Stimulated activated CD4-positive, alpha-beta T cell treated with anti-CD3 and anti-CD28 coated beads, TNF-alpha, amount 100 ng/mL, for 4 hours (primary cell): ENCODE results near the gene CGB1.
"Not testable (repeated sequence)": the region's sequence is repeated elsewhere in the genome, so short reads cannot be mapped to it uniquely, and the experiment has no call there.

ENCODE experiments used
- DNase-seq, 3 experiments: peaks; one replicate each; pipeline ENCODE4 v3.0.0-alpha.2; 2020; ENCODE audit warnings: low read depth in 3 of 3

CGB1 gene

GRCh38 chr19:49022116-49022515, 14.6 kb downstream of the CGB1 start:
- no peak for DNase-seq

DNA sequence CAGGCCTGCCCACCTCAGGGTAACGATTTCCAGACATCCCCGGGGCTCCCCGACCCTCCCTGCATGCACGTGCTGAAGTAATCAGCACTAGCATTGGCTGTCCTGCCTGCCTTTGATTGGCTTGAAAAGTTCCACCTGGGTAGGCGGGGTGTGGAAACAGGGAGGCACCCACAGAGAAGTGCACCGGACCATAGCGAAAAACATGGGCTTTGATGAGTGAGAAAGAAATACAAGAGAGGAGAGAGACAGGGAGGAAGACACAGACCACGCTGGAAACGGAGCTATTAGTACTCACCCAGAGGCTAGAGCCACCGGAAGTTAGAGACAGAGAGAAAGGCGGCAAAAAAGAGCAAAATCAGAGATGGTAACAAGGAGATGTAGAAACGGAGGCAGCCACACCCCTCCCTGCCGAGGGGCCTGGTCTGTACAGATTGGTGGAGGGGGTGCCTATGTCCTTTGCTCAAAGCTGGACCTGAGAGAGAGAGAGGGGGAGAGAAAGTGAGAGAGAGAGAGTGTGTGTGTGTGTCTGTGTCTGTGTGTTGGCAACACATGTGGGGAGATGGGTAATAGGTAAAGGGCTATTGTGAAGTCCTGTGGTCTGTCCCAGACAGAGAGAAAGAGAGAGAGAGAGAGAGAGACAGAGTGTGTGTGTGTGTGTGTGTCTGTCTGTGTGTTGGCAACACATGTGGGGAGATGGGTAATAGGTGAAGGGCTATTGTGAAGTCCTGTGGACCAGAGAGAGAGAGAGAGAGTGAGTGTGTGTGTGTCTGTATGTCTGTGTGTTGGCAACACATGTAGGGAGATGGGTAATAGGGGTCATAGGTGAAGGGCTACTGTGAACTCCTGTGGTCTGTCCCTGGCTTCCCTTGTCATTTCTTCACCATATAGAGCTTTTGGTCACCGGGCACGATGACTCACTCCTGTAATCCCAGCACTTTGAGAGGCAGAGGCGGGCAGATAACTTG, 15.5 kb downstream of the CGB1 start:
- no peak for DNase-seq

GRCh38 chr19:49020342-49020741, 16.4 kb downstream of the CGB1 start:
- DNase-seq, result no peak

DNA sequence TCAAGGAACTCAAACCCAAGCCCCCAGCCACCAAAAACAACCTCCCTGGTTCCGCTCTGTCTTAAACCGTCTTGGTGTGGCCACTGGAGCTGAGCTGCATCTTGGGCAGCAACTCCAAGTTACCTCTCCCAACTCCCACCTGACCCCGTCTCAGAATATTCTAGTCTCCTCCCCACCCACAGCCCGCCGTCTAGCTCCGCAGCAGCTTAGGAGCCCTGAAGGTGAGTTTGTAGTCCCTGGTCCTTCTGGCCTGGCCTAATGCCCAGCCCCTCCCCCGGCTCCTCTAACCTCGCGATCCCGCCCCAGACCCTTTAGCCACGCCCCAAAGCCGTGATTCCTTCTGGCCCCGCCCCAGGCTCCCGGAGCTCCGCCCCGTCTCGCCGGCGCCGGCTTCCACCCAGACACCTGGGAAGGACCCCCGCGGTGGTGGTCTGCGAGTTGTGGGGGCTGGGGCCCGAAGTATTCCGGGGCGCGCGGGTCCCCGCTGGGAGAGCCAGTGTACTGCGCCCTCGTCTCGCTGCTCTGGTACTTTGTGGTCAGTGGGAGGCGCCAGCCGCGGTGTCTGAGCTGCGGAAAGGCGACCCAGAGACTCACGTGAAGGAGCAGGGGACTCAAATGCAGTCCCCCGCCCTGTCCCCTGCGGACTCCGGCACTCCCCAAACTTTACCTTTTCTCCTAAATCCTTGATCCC, 17.3 kb downstream of the CGB1 start:
- DNase-seq, result peak; percentile 32 to 58 (median 36)

DNA sequence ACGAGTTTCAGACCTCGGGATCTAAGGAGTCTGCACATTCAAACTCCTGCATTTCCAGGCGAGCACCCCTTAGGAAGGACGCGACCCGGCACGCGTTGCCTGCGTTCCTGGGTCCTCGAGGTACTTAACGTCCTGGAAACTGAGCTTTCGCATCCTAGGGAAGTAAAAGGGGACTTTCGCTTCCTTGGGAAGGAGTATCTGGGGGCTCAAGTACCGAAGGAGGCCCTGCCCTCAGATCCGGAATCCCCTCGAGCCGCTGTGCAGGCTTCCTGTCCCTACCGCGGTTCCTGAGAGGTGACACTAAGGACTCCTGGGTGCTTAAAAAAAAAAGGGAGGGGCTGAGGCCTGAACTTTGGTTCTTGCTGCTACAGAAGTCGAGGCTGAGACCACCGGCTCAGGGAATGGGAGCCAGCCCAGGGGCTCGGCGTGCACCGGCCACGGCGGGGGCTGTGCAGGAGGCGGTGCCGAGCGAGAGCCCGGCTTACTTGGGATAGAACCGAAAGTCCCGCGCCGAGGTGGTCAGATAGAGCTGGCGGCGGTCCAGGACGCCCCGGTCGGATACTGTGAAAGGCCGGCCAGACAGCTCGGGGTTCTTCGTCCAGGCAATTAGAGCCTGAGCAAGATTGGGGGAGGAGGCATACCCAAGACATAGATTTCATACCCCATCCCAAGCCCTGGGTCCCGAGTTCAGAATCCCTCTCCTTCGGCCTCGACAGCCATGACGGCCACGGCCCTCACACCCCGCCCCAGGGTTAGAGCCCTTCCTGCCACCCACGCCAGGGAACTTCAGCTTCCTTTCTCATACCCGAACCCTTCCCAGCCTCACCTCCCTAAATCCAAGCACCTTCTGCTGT, 18.1 kb downstream of the CGB1 start:
- DNase-seq, result not testable (repeated sequence)

- DNase-seq, result peak; percentile 38 to 52 (median 42)
Observed at GRCh38 chr19:49017666-49018351, 18.9 kb downstream of the CGB1 start.

DNA sequence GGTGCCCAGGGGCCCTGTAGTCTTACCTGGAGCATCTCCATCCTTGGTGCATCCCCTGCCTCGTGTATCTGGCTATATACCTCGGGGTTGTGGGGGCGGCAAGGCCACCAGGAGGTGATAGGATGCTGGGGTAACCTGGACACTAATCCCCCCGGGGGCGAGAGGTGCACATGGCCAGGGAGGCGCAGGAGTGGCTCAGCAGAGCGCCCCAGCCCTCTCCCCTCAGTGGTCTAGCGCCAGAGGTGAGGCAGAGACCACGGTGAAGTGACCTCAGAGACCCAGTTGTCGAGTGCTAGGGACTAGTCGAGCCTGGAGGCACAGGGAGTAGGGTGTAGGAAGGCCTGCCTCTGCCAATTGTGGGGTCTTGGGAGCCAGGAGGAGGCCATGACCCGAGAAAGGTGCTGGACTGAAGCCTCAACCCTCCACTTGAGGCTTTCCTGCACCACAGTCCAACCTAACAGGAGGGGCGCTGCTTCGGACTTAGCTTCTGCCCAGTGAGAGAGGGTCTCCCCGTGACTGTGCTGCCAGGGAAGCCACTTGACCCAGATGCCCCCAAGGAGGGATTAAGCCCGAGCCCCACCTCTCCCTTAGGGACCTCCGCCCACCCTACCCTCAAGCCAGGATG, 19.5 kb downstream of the CGB1 start, which contains the start of gene LHB:
LHB (minus strand) TSS at position 51 of the 625 bp plus-strand sequence; CDS start at position 41, 10 bp downstream.
- DNase-seq, result no peak

DNA sequence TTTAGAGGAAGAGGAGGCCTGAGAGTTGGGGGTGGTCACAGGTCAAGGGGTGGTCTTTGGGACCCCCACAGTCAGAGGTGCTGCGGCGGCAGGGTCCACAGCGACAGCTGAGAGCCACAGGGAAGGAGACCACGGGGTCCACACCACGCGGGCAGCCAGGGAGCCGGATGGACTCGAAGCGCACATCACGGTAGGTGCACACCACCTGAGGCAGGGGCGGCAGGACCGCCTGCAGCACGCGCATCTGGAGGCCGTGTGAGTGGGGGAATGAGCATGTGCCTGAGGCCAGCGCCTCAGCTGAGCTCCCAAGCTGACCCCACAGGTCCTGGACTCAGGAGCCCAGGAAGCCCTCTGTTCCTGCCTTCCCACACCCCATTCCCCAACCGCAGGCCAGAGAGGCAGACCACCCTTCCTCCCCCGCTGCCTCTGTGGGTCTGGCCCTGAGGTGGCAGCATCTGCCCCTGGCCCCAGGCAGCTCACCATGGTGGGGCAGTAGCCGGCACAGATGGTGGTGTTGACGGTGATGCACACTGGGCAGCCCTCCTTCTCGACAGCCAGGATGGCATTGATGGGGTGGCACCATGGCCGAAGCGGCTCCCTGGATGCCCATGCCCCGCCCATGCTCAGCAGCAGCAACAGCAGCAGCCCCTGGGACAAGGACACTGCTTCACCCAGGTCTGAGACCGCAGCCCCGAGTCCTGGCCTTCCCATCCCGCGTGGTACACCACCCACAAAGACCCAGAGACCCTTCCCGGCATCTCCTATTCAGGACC, 20.4 kb downstream of the CGB1 start:
- DNase-seq, result no peak

DNA sequence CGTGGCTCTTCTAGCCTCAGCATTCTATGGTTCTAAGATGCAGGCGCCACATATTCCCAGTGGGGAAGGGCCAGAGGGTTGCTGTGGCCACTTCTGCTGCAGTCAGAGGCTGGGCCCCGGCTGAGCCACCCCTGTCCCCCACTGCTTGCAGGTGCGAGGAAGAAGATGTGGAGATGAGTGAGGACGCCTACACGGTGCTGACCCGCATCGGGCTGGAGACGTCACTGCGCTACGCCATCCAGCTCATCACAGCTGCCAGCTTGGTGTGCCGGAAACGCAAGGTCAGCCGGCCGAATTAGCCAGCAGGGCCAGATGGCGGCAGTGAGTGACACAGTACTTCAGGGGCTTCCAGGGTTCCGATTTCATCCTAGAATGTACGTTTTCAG, 21.8 kb downstream of the CGB1 start:
- DNase-seq, result no peak

DNA sequence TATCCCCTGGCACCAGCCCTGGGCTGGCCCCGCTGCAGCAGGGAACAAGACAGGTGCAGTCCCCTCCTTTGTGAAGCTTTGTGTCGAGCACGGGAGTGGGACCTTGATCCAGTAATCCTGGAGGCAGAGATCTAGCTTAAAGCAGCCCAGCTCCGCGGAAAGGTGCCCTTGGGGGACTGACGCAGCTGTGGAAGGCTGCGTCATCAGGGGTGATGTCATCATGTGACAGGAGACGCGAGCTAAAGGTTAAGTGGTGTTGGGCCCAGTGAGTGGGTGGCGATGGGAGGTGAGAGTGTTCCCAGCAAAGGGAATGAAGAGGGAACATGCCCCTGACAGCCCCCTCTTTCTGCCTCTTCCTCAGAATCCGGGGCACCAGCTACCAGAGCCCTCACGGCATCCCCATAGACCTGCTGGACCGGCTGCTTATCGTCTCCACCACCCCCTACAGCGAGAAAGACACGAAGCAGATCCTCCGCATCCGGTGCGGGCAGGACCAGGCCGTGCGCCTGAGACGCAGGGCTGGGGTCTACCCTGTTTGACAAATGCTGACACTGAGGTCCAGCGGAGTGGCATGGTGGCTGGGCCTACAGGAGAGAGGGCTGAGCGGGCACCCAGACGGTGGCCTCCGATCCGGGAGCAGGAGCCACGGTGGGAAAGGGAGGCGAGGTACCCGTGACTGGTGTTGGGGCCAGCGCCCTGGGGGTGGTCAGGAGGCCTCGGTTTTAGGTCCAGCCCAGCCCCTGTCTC, 22.4 kb downstream of the CGB1 start:
- no peak for DNase-seq

DNA sequence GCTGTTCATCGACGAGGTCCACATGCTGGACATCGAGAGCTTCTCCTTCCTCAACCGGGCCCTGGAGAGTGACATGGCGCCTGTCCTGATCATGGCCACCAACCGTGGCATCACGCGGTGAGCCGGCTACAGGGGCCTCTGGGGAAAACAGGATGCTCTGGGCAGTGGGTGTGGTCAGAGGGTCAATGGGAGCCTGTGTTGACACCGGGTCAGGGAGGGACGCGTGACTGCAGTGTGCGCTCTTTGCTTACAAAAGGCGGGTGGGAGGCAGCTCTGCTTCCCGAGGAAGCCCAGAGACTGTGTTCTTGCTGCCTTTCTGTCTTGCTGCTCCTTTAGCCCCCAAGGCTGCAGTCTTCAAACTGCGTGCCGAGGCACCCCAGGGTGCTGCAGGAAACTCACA, 25.5 kb downstream of the CGB1 start:
- no peak for DNase-seq

DNA sequence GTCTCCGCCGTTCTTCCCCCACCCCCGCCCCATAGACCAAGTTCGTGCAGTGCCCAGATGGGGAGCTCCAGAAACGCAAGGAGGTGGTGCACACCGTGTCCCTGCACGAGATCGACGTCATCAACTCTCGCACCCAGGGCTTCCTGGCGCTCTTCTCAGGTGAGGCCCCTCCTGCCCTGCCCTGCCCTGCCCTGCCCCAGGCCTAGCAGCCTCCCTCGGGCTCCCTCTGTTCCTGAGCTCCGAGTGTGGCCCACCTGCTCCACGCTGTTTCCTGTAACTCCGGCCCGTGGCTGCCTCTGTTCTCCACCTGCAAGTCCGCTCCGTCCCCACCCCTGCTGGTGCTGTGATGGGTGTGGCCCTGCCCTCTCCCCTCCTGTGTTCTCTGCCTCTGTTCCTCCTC, 26.2 kb downstream of the CGB1 start:
- no peak for DNase-seq

DNA sequence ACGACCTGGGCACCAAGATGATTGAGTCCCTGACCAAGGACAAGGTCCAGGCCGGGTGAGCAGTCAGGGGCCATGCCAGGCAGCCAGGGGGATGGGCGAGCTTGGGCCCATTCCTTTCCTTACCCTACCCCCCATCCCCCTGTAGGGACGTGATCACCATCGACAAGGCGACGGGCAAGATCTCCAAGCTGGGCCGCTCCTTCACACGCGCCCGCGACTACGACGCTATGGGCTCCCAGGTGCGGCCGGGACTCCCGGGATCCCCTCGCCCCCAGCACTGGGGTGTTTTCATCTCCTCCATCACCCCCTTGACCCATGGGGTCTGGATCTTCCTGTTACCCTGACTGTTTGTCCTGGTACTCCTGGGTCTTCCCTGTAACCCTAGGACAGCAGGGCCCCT, 26.9 kb downstream of the CGB1 start:
- no peak for DNase-seq

GRCh38 chr19:49006905-49007304, 29.8 kb downstream of the CGB1 start:
- DNase-seq, result no peak

DNA sequence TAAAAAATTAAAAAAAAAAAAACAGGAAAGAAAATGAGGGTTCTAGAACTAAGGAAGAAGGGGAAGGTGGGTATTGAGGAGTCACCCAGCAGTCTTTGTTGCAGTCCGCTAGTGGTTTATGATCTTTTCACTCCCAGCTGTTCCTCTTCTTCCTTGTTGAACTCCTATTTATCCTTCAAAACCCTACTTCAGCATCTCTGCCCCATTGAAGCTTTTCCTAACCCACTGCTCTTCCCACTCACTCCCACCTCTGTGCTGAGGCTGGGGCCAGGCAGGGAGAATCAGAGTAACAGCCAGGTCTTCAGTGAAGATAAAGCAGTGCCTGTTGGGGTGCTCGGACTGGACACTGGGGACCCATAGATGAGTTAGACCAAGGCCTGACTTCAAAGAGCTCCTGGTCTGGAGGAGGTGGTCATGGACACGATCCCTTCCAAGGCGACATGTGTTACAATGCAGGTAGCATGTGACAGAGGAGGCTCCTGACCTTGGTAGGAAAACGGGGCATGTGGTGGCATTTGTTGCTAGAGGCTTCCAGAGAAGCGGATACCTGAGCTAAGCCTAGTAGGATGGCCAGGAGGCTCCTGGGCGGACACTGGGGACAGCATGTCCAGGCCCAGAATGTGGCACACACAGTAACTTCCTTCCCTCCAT, 31.6 kb downstream of the CGB1 start:
- no peak for DNase-seq

DNA sequence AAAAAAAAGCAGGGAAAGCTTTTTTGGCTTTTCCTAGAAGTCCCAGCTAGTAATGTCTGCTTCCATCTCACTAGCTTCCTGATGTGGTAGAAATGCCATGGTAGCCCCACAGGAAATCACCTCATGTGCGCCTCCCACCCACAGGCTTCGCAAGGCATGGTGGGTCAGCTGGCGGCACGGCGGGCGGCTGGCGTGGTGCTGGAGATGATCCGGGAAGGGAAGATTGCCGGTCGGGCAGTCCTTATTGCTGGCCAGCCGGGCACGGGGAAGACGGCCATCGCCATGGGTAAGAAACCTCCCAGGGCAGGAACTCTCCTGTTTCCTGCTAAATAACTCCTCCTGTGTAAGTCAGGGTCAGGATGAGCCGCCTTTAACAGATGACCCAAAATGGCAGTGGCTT, 32.6 kb downstream of the CGB1 start:
- DNase-seq, result no peak

- peak in 2 of 3 experiments; percentile 37 to 48 for DNase-seq
Observed at GRCh38 chr19:48999481-49000325, 37.0 kb downstream of the CGB1 start.

GRCh38 chr19:48997972-48998371, 38.7 kb downstream of the CGB1 start:
- no peak for DNase-seq
